ENCODE measurements around the gene PRKCB.
"Not testable (repeated sequence)": the region's sequence is repeated elsewhere in the genome, so short reads cannot be mapped to it uniquely, and the experiment has no call there.

Gene PRKCB

GRCh38 chr16:24135624-24136565, 300.1 kb downstream of the PRKCB start:
- DNase-seq (ENCODE audit: low spot score): no peak

GRCh38 chr16:24138024-24138423, 302.2 kb downstream of the PRKCB start:
- DNase-seq (ENCODE audit: low spot score): no peak

- no peak for DNase-seq (ENCODE audit: low spot score)
Measured at GRCh38 chr16:24138575-24138974, 302.8 kb downstream of the PRKCB start.

GRCh38 chr16:24139282-24139681, 303.5 kb downstream of the PRKCB start:
- DNase-seq (ENCODE audit: low spot score): no peak

GRCh38 chr16:24140730-24141129, 304.9 kb downstream of the PRKCB start:
- DNase-seq (ENCODE audit: low spot score): no peak

- DNase-seq (ENCODE audit: low spot score): no peak
Measured at GRCh38 chr16:24141466-24141865, 305.7 kb downstream of the PRKCB start.

GRCh38 chr16:24141917-24142316, 306.1 kb downstream of the PRKCB start:
- no peak for DNase-seq (ENCODE audit: low spot score)

- no peak for DNase-seq (ENCODE audit: low spot score)
Measured at GRCh38 chr16:24145927-24146326, 310.1 kb downstream of the PRKCB start.

GRCh38 chr16:24146518-24146917, 310.7 kb downstream of the PRKCB start:
- DNase-seq (ENCODE audit: low spot score): no peak

- no peak for DNase-seq (ENCODE audit: low spot score)
Measured at GRCh38 chr16:24149102-24149501, 313.3 kb downstream of the PRKCB start.

GRCh38 chr16:24150282-24150681, 314.5 kb downstream of the PRKCB start:
- DNase-seq (ENCODE audit: low spot score): no peak

- DNase-seq (ENCODE audit: low spot score): no peak
Measured at GRCh38 chr16:24151482-24151939, 315.7 kb downstream of the PRKCB start.

- not testable (repeated sequence) for DNase-seq (ENCODE audit: low spot score)
Measured at GRCh38 chr16:24152048-24152447, 316.3 kb downstream of the PRKCB start.

- DNase-seq (ENCODE audit: low spot score): no peak
Measured at GRCh38 chr16:24152826-24153225, 317.0 kb downstream of the PRKCB start.

- DNase-seq (ENCODE audit: low spot score): no peak
Measured at GRCh38 chr16:24156777-24157176, 321.0 kb downstream of the PRKCB start.

GRCh38 chr16:24163935-24164334, 328.2 kb downstream of the PRKCB start:
- no peak for DNase-seq (ENCODE audit: low spot score)

GRCh38 chr16:24164416-24164815, 328.6 kb downstream of the PRKCB start:
- no peak for DNase-seq (ENCODE audit: low spot score)

- no peak for DNase-seq (ENCODE audit: low spot score)
Measured at GRCh38 chr16:24165273-24165672, 329.5 kb downstream of the PRKCB start.

GRCh38 chr16:24166661-24167528, 331.1 kb downstream of the PRKCB start:
- no peak for DNase-seq (ENCODE audit: low spot score)

- no peak for DNase-seq (ENCODE audit: low spot score)
Measured at GRCh38 chr16:24168856-24169255, 333.1 kb downstream of the PRKCB start.

- DNase-seq (ENCODE audit: low spot score): no peak
Measured at GRCh38 chr16:24170407-24170806, 334.6 kb downstream of the PRKCB start.

- DNase-seq (ENCODE audit: low spot score): no peak
Measured at GRCh38 chr16:24174504-24174903, 338.7 kb downstream of the PRKCB start.

GRCh38 chr16:24174957-24175356, 339.2 kb downstream of the PRKCB start:
- DNase-seq (ENCODE audit: low spot score): no peak

All from CD4-positive, alpha-beta T cell treated with Interleukin-15 for 4 hours (primary cell).